Activated naive CD4-positive, alpha-beta T cell treated with anti-CD3 and anti-CD28 coated beads, Interleukin-2, amount 50 U/mL, for 72 hours (primary cell): Measurements from ENCODE around the gene LMO3. TPM values are rescaled to one million over a fixed set of nuclear protein-coding genes. Genes with fewer than 3 reads are reported as not detected.

Source experiments
- ATAC-seq, 2 donors: fragments of 150-1000 bp; cut with Tn5 transposase; 2 replicates each; pipeline ENCODE4 v1.10.0; 2021; ENCODE audit warnings: mild to moderate bottlenecking in 2 of 2, moderate library complexity in 2 of 2
- DNase-seq, 2 donors: peaks; one replicate each; pipeline ENCODE4 v3.0.0; 2021 to 2022; ENCODE audit warnings: low spot score in 2 of 2
- H3K27ac Mint-ChIP-seq, 2 donors: one replicate each; pipeline ENCODE4 v1.8.0; 2022; ENCODE audit warnings: mild to moderate bottlenecking in 2 of 2, mixed read lengths in 2 of 2
- H3K36me3 Mint-ChIP-seq, 2 donors: one replicate each; pipeline ENCODE4 v1.8.0; 2022; ENCODE audit warnings: mixed read lengths in 2 of 2
- H3K9me3 Mint-ChIP-seq, 2 donors: one replicate each; pipeline ENCODE4 v1.8.0; 2022; ENCODE audit warnings: mixed read lengths in 2 of 2
- total RNA-seq, 2 donors: library from RNA; stranded (reverse); gene quantifications; one replicate each; pipeline ENCODE4 v1.2.3, GENCODE V29; 2022

The LMO3 gene
- not detected for total RNA-seq

DNA sequence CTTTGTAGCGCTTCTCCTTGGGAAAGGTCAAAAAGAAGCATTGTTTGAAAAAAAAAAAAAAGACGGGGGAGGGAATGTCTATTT is at the start of gene LMO3:
Gene LMO3 (minus strand): TSS at position 46 of the 84 bp plus-strand sequence. CDS start 5,302 bp downstream, outside the sequence.
- H3K27ac Mint-ChIP-seq = no peak within 1 kb of the TSS
- no peak for ATAC-seq
- H3K36me3 Mint-ChIP-seq = peaks cover 5 to 19% of the 10 kb centered on the region in 2 donors
- no peak for DNase-seq
- peaks cover 7 to 13% of the 10 kb centered on the region in 2 donors for H3K9me3 Mint-ChIP-seq

DNA sequence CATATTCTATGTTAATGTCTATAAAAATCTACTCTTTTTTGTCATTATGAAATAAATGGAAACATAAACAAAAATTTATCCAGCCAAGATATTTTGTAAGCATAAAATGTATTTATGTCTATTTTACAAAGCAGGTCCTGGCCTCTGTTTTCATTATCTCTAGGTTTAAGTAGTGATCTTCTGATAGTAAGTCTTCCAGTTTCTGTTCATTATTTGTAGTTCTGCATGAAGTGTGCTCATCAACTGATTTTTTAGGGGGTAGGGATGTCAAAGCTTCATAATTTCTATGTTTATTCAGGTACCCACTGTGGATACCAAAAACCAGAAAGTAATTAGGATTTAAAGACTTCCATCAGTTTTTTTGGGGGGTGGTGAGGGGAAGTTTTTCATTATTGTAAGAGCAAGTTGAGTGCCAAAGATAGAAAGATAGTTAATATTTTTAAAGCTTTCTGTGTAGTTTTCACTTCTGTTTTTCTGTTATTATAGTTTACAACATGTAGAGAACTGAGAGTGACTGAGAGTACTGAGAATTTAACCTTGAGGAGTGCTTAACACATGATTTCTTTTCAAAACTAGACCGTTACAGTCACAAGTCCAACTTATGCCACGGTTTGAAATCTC is 30.6 kb upstream of the LMO3 start:
- Mint-ChIP-seq H3K36me3 (no peaks in the 10 kb centered on the region), H3K9me3 (peaks cover 7% of the 10 kb centered on the region in 2 donors), H3K27ac (no peak overlapping the region)
- ATAC-seq (no peak), DNase-seq (no peak)

DNA sequence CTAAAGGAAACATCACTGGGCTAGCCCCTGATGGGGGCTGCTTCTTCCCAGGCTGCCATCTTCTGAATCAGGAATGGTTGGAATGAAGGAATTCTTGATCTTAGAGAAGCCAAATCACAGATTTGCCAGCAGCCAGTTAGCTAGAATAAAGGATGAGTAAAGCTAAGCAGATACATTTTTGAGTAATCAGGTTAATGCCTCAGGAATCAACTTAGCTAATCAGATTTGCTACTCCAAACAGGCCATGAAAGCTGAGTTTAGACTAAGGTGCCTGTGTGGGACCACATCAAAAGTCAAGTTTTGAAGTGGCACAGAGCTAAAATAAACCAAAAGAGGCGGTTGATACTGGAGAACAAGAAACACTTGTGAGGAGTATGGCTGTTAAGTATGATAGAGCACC is 28.8 kb upstream of the LMO3 start:
- DNase-seq (no peak), ATAC-seq (no peak)
- Mint-ChIP-seq H3K27ac (no peak overlapping the region), H3K9me3 (peaks cover 4 to 11% of the 10 kb centered on the region in 2 donors), H3K36me3 (no peaks in the 10 kb centered on the region)

DNA sequence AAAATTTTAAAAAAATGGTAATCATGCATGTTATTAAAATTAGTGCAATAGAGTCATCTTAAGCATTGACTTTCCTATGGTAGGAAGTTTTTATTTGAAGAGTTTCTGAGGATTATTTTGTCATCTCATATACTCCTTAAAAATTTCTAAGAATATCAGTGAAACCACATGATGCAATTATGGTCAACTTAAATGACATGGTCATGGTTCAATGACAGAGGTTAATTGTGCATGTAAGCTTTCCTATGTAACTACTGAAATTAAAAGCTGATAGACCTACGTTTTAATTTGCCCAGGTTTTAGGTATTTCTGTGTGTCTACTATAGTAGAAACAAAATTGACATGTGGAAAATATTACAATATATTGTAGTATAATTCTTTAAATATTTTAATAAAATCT is 21.0 kb upstream of the LMO3 start:
- no peaks in the 10 kb centered on the region for H3K36me3 Mint-ChIP-seq
- H3K27ac Mint-ChIP-seq = no peak overlapping the region
- DNase-seq (no peak), ATAC-seq (no peak)
- peaks cover 5 to 6% of the 10 kb centered on the region in 2 donors for H3K9me3 Mint-ChIP-seq

DNA sequence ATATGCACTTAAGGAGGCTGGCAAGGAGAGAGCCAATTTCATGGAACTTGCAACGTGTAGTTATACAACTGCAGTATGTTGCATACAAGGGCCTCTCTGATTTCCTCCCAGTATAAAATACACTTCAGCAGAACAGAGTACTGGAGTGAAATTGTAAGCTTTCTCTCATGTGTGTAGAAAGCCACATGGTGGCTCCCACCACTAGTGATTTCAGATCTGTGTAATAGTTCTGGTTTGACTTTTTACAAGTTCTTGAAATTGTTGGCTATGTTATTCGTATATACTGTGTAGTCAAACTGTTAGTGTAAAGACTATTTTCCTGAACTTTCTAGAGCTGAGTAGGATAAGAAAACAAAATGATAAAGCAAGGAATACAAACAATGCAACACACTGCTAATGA is 16.4 kb upstream of the LMO3 start:
- H3K9me3 Mint-ChIP-seq = peaks cover 8% of the 10 kb centered on the region in 2 donors
- DNase-seq (no peak), ATAC-seq (no peak)
- no peak overlapping the region for H3K27ac Mint-ChIP-seq
- no peaks in the 10 kb centered on the region for H3K36me3 Mint-ChIP-seq

DNA sequence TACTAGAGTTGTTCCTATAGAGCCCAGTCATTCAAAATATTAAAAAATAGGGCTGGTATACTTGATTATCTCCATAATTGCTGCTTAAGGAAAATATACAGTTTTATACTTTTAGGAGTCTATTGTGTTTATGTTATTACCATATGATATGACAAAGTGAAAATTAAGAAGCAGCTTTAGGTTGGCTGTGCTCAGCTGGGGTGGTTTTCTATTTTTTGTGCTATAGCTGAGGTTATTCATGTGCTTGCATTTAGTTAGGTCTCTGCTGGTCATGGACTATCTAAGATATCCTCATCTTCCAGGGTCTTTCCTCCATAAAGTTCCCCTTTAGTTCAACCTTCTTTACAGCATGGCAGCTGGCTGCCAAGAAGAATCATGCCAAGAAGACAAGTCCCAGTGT is 13.6 kb upstream of the LMO3 start:
- Mint-ChIP-seq H3K36me3 (no peaks in the 10 kb centered on the region), H3K27ac (no peak overlapping the region), H3K9me3 (peaks cover 8% of the 10 kb centered on the region in 2 donors)
- ATAC-seq = no peak
- no peak for DNase-seq

DNA sequence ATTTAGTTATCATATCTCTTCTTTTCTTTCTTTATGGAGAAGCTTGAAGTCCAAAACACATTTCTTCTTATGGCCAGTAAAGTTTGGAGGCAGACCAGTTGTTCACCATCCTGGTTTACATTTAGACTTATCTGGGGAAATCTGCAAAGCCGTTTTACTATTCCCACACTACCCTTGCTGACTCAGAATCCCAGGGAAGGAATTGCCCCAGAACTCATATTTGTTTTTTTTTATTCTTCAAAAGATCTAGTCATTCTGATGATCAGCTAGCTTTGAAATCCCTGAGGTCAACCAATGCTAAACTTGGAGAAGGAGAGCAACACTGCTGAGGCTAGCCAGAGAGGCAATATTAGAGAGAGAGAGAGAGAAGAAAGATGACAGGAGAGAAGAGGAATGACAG is 12.3 kb upstream of the LMO3 start:
- peaks cover 8% of the 10 kb centered on the region in 2 donors for H3K9me3 Mint-ChIP-seq
- no peak for DNase-seq

DNA sequence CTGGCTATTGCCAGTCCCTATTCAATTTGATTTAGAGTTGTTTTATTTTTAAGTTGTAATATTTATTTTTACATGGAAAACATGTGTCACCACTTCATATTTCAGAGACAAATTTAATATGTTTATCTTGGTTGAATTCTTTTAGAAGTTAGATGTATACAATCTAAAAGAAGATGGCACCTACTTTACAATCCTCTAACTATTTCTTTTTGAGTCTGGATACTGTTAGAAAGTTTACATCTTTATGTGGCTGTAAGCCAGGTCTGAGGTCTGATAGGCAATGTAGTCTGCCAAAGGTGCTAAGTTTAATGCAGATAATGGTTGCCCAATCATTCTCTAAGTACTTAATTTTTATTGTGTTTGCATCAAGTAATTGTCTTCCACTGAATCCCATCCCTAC is 7.2 kb upstream of the LMO3 start:
- DNase-seq (no peak), ATAC-seq (no peak)
- H3K36me3 Mint-ChIP-seq = no peaks in the 10 kb centered on the region
- H3K9me3 Mint-ChIP-seq = peaks cover 1 to 5% of the 10 kb centered on the region in 2 donors
- H3K27ac Mint-ChIP-seq = no peak overlapping the region

More for the DNA sequence above, 12.3 kb upstream of the LMO3 start:
- ATAC-seq = no peak
- Mint-ChIP-seq H3K36me3 (no peaks in the 10 kb centered on the region), H3K27ac (no peak overlapping the region)

DNA sequence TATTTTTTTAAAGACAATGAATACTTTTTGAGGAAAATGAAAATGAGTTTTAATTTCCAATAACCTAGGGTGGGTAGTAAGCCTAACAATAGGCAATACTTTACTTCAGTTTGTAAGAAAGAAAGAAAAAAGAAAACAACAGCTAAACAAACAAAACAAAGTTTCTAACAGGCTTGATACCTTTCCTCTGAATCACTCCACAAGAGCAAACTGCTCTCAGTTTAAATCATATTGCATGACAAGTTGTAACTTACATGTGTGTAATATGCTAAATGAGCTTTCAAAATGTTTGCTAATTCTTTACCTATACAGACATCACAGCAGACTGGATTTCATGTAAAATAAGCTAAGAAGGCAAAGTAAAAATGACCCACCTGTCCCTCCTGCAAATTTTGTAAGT is 6.7 kb upstream of the LMO3 start:
- peaks cover 0 to 4% of the 10 kb centered on the region in 2 donors for H3K9me3 Mint-ChIP-seq
- no peak overlapping the region for H3K27ac Mint-ChIP-seq
- H3K36me3 Mint-ChIP-seq = peaks cover 0 to 4% of the 10 kb centered on the region in 2 donors
- no peak for ATAC-seq
- no peak for DNase-seq

DNA sequence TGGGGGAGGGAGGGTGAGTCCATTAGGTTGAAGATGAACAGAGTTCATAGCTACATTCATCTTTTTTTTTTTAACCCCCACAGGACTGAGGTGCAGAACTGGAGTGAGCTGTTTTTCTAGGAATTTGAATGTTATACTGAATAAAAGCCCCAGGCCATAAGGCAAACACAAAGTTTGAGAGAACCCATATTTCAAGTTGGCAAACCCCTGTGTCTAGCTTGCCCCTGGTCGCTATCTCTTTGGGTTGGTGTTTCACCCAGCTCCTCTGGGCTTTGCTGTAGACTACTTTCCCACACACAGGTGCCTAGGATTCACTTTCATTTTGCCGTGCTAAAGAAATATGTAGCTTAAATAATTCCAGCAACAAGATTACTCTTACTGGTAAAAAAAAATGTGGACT is 5.2 kb upstream of the LMO3 start:
- no peak overlapping the region for H3K27ac Mint-ChIP-seq
- peaks cover 0 to 4% of the 10 kb centered on the region in 2 donors for H3K9me3 Mint-ChIP-seq
- ATAC-seq (no peak), DNase-seq (no peak)
- H3K36me3 Mint-ChIP-seq = peaks cover 0 to 14% of the 10 kb centered on the region in 2 donors

DNA sequence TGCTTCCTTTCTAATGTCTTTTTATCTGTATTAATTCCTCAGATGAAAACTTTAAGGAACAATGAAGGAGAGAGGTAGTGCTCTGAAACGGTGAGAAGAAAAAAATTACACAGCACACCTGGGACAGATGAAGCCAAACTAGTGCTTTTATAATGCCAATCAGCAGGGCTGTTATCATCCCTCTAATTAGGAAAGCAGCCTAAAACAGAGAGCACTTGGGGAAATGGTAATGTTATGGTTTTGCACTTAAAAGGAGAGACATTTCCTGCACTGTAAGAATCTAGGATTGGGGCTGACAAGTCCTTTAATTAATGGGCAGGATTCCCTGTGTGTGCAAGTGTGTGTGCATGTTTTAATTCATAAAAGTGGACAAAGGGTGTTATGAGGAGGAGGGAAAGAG is 4.8 kb upstream of the LMO3 start:
- H3K27ac Mint-ChIP-seq = no peak overlapping the region
- no peak for ATAC-seq
- no peak for DNase-seq
- peaks cover 0 to 6% of the 10 kb centered on the region in 2 donors for H3K9me3 Mint-ChIP-seq
- H3K36me3 Mint-ChIP-seq = peaks cover 2 to 16% of the 10 kb centered on the region in 2 donors

DNA sequence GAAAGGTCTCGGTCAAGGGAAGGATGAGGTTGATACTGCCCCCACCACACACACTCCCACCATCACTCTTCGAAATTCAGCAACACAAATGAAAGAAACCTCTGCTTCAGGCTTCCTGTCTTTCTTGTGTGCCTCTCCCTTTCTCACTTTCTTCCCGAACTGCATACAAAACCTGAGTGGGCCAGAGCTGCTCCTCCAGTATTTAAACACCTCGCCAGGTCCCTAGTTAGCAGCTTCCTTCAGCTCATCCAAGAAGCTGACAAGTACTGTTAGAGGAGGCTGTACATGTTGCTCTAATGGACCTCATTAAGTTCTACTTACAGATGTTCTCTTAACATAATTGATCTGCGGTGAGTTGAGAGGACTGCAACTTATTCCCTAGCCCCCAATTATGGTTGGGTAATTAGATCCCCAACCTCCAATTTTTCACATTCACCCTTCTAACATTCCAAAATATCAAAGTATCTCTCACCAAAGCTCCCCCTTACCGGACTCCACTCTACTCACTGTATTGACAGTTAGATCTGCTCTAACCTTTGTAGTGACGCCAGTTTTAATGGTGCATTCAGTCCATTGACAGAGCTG is 4.1 kb upstream of the LMO3 start:
- Mint-ChIP-seq H3K36me3 (peaks cover 5 to 19% of the 10 kb centered on the region in 2 donors), H3K9me3 (peaks cover 0 to 7% of the 10 kb centered on the region in 2 donors), H3K27ac (no peak overlapping the region)
- DNase-seq (no peak), ATAC-seq (no peak)

DNA sequence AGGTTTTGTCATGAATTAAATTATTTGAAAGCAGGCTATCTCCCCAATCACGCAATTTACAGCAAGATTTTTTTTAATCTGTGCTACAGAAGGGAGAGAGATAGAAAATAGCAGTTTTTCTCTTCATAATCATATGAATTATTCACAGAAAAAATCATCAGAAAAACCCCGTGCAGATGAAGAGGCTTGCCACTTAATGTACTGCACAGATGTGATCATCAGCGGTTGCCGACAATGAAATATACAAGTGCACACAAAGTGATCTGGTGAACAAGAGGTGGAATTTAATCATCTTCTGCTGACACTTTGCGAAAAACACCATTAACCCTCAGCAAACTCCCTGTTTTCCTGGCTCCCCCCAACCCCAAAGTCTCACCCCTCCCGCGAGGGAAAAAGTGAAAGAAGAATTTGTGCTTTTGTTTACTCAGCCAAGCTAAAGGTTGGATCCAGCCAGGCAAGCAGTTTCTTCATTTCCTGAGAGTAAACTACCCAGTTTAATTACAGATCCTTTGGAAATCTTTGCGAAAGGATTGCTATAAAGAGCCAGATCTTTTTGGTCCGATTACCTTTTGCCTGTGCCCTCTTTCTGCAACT is 3.1 kb upstream of the LMO3 start:
- no peak for DNase-seq

DNA sequence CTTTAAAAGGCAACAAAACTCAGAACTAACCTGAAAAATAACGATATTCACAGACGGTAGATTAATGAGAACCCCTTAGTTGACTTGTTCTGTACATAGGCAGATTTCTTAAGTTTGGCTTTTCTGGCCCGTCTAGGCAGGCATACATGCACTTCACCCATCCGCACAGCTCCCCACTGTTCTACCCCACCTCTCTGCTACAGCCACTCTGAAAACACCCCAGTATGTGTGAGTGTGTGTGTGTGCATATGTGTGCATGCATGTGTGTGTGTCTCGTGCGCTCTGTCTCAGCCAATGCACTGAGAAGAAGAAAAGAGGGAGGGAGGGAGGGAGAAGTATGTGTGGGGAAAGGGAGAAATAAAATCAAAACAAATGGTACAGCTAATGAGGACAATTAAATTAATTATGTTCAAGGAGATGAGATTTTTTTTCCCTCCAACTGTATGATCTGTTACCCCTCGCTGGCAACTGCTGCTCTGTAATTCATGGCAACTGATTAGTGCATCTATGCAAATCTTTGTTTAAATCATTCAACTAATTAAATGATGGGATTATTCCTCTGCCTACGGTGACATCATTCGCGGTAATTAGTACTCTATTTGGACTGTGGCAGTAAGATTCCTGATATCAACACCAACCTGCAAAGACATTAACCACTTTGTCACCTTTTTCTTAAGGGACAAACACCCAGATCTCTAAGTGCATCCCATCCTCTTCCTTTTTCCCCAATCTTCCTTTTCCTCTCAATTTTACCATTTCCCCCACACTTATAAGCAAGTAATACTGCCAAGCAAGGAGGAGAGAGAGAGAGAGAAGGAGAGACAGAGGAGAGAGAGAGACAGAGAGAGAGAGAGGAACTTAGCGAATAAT is 2.2 kb upstream of the LMO3 start:
- peaks cover 7 to 13% of the 10 kb centered on the region in 2 donors for H3K9me3 Mint-ChIP-seq
- no peak for ATAC-seq
- H3K36me3 Mint-ChIP-seq = peaks cover 5 to 19% of the 10 kb centered on the region in 2 donors
- no peak overlapping the region for H3K27ac Mint-ChIP-seq
- DNase-seq = no peak

More for the DNA sequence above, 3.1 kb upstream of the LMO3 start:
- peaks cover 5 to 19% of the 10 kb centered on the region in 2 donors for H3K36me3 Mint-ChIP-seq
- no peak overlapping the region for H3K27ac Mint-ChIP-seq
- no peak for ATAC-seq
- peaks cover 0 to 7% of the 10 kb centered on the region in 2 donors for H3K9me3 Mint-ChIP-seq

DNA sequence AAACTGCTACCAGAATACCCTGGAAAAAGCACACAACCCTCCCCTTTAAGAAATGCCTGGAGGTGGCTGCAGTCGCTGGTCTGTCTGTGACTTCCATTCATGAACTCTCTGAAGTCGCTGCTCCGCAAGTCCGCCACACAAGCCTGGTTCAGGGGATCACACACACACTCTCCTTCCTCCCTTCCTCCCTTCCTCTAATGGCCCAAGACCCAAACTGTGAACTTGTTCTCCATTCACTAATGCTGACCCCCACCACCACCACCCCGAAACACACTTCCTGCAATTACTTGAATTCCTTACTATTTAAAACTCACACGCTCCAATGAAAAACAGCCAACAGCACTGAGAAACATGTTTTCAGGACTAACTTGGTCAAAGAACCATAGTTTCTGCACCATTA is 1.0 kb upstream of the LMO3 start:
- DNase-seq (no peak), ATAC-seq (no peak)
- Mint-ChIP-seq H3K36me3 (peaks cover 5 to 19% of the 10 kb centered on the region in 2 donors), H3K27ac (no peak overlapping the region), H3K9me3 (peaks cover 7 to 13% of the 10 kb centered on the region in 2 donors)

DNA sequence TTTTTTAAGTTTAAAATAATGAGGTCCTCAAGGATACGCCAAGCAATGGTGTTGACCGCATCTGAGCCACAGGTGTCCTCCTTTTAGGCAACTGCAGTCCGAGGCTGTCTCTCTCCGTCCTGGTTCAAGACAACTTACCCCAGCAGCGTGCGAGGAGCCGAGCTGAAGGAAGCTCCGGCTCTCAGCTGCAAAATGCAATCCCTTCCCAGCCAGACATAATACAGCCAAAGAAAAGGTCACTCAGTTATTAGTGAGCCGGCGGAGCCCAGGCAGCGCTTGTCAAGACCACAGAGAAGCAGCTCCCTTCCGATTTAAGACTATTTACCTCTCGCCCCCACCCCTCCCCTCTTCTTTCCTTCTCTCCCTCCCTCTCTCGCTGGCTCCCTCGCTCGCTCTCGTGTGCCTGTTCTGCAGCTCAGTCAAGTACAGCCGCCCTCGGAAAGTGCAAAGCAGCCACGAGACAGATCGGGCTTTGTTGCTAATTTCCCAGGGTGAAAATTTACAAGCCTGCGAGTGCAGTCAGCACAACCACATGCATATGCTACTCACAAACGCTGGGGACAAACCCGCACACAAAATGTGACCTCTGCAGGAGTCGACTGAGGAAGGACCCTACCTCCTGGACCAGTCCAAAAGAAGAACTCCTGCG is 363 bp upstream of the LMO3 start:
- peaks cover 5 to 19% of the 10 kb centered on the region in 2 donors for H3K36me3 Mint-ChIP-seq

DNA sequence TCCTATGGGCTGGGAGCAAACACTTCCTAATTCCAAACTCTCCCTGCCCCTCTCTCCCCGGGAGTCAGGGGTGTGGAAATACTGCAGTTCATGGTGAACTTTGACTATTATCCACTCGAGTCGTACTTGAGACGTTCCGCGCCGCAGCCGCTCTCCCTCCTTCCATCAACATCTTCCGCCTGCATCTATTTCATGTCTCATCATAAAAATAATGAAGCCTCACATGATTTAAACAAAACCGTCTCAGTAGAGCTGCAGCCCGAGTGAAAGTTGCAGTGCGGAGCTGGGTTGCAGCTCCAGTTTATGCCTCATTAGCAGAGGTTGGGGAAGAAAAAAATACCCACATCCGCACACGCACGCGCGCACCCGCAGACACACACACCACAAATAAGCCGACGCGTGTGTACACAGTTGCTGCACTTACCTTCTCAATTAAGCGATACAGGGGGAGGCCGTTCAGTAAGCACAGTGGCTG is 283 bp downstream of the LMO3 start:
- no peak overlapping the region for H3K27ac Mint-ChIP-seq
- DNase-seq = no peak
- no peak for ATAC-seq
- peaks cover 5 to 19% of the 10 kb centered on the region in 2 donors for H3K36me3 Mint-ChIP-seq
- peaks cover 7 to 13% of the 10 kb centered on the region in 2 donors for H3K9me3 Mint-ChIP-seq

More for the DNA sequence above, 363 bp upstream of the LMO3 start:
- DNase-seq (no peak), ATAC-seq (no peak)
- Mint-ChIP-seq H3K9me3 (peaks cover 7 to 13% of the 10 kb centered on the region in 2 donors), H3K27ac (no peak overlapping the region)
